ENCODE results near the gene UBLCP1. TPM values are rescaled to one million over a fixed set of nuclear protein-coding genes. Genes with fewer than 3 reads are reported as not detected.

The UBLCP1 gene
- total and polyA plus RNA-seq, 2 of the 13 experiments (the other 11 are each of a cell fraction or from before 2014, with no cell fraction given): 6.5 to 12.6 TPM

DNA sequence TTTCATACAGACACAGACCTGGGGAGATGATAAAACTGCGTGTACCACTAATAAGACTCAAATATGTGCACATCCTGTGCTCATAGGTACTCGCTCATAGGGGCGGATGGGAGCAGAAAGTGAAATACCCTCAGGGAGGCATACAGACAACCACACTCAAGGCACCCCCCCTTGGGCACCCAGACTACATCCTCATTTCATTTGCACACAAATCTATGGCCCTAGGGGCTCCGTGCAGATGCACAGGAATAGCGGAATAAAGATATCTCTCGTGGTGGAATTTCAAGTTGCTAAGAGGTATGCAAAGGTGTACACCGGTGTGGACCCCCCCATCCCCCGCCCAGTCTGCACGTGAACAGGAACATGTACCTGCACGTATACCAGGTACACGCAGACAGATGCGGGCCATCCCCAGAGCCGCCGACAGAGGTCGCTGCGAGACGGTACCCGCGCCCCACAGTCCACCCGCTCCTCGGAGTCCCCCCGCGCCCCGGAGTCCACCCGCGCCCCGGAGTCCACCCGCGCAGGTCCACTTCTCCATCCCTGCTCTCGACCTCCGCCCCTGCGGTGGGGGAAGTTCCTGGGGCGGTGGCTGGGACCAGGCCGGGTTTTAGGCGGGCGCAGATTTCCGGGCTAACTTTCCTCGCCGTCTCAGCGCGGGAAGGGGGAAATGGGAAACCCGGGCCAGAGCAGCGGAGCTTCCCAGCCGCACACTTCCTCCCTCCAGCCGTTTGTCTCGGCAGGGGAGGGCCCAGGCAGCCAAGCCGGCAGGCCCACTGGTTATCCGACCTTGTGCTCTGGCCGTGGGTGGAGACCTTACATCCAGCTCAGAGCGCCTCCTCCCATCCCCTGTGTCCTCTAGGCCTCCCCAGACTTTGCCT is 68.2 kb downstream of the UBLCP1 start (continued):
- no peak for TF ChIP-seq PREB (CRISPR knock-in tag; IDR thresholded peaks at IDR 0.05)
- no peak for TF ChIP-seq ZNF383 (CRISPR knock-in tag; IDR thresholded peaks at IDR 0.05; ENCODE audit: borderline replicate concordance)
- TF ChIP-seq PITX1 (CRISPR knock-in tag; IDR thresholded peaks at IDR 0.05): no peak
- no peak for TF ChIP-seq ZNF652 (CRISPR knock-in tag; IDR thresholded peaks at IDR 0.05; ENCODE audit: borderline replicate concordance, low read depth)
- TF ChIP-seq, protein P1, sequence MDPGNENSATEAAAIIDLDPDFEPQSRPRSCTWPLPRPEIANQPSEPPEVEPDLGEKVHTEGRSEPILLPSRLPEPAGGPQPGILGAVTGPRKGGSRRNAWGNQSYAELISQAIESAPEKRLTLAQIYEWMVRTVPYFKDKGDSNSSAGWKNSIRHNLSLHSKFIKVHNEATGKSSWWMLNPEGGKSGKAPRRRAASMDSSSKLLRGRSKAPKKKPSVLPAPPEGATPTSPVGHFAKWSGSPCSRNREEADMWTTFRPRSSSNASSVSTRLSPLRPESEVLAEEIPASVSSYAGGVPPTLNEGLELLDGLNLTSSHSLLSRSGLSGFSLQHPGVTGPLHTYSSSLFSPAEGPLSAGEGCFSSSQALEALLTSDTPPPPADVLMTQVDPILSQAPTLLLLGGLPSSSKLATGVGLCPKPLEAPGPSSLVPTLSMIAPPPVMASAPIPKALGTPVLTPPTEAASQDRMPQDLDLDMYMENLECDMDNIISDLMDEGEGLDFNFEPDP (CRISPR knock-in tag; conservative IDR thresholded peaks at IDR 0.05): no peak
- TF ChIP-seq SMYD3 (CRISPR knock-in tag; IDR thresholded peaks at IDR 0.05): no peak
- TF ChIP-seq ZNF557 (CRISPR knock-in tag; IDR thresholded peaks at IDR 0.05): no peak
- no peak for TF ChIP-seq ZNF75D (CRISPR knock-in tag; IDR thresholded peaks at IDR 0.05; ENCODE audit: borderline replicate concordance)
- no peak for TF ChIP-seq GTF2F1 (IDR thresholded peaks at IDR 0.05; ENCODE audit: low read length)
- no peak for TF ChIP-seq MED8 (CRISPR knock-in tag; IDR thresholded peaks at IDR 0.05; ENCODE audit: insufficient replicate concordance)
- TF ChIP-seq, protein P2, sequence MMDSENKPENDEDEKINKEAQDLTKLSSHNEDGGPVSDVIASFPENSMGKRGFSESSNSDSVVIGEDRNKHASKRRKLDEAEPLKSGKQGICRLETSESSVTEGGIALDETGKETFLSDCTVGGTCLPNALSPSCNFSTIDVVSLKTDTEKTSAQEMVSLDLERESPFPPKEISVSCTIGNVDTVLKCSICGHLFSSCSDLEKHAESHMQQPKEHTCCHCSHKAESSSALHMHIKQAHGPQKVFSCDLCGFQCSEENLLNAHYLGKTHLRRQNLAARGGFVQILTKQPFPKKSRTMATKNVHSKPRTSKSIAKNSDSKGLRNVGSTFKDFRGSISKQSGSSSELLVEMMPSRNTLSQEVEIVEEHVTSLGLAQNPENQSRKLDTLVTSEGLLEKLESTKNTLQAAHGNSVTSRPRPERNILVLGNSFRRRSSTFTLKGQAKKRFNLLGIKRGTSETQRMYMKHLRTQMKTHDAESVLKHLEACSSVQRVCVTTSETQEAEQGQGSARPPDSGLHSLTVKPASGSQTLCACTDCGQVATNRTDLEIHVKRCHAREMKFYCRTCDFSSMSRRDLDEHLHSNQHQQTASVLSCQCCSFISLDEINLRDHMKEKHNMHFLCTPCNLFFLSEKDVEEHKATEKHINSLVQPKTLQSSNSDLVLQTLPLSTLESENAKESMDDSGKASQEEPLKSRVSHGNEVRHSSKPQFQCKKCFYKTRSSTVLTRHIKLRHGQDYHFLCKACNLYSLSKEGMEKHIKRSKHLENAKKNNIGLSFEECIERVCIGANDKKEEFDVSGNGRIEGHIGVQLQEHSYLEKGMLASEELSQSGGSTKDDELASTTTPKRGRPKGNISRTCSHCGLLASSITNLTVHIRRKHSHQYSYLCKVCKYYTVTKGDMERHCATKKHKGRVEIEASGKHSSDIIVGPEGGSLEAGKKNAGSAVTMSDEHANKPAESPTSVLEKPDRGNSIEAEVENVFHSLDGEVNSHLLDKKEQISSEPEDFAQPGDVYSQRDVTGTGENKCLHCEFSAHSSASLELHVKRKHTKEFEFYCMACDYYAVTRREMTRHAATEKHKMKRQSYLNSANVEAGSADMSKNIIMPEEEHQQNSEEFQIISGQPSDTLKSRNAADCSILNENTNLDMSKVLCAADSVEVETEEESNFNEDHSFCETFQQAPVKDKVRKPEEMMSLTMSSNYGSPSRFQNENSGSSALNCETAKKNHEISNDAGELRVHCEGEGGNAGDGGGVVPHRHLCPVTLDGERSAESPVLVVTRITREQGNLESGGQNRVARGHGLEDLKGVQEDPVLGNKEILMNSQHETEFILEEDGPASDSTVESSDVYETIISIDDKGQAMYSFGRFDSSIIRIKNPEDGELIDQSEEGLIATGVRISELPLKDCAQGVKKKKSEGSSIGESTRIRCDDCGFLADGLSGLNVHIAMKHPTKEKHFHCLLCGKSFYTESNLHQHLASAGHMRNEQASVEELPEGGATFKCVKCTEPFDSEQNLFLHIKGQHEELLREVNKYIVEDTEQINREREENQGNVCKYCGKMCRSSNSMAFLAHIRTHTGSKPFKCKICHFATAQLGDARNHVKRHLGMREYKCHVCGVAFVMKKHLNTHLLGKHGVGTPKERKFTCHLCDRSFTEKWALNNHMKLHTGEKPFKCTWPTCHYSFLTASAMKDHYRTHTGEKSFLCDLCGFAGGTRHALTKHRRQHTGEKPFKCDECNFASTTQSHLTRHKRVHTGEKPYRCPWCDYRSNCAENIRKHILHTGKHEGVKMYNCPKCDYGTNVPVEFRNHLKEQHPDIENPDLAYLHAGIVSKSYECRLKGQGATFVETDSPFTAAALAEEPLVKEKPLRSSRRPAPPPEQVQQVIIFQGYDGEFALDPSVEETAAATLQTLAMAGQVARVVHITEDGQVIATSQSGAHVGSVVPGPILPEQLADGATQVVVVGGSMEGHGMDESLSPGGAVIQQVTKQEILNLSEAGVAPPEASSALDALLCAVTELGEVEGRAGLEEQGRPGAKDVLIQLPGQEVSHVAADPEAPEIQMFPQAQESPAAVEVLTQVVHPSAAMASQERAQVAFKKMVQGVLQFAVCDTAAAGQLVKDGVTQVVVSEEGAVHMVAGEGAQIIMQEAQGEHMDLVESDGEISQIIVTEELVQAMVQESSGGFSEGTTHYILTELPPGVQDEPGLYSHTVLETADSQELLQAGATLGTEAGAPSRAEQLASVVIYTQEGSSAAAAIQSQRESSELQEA (CRISPR knock-in tag; IDR thresholded peaks at IDR 0.05; ENCODE audit: not compliant biosample characterization): no peak
- TF ChIP-seq, protein P3, sequence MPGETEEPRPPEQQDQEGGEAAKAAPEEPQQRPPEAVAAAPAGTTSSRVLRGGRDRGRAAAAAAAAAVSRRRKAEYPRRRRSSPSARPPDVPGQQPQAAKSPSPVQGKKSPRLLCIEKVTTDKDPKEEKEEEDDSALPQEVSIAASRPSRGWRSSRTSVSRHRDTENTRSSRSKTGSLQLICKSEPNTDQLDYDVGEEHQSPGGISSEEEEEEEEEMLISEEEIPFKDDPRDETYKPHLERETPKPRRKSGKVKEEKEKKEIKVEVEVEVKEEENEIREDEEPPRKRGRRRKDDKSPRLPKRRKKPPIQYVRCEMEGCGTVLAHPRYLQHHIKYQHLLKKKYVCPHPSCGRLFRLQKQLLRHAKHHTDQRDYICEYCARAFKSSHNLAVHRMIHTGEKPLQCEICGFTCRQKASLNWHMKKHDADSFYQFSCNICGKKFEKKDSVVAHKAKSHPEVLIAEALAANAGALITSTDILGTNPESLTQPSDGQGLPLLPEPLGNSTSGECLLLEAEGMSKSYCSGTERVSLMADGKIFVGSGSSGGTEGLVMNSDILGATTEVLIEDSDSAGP (CRISPR knock-in tag; IDR thresholded peaks at IDR 0.05; ENCODE audit: borderline replicate concordance): peak; percentile 51; the same call in 1 of the 2 replicates
- TF ChIP-seq, protein P4, sequence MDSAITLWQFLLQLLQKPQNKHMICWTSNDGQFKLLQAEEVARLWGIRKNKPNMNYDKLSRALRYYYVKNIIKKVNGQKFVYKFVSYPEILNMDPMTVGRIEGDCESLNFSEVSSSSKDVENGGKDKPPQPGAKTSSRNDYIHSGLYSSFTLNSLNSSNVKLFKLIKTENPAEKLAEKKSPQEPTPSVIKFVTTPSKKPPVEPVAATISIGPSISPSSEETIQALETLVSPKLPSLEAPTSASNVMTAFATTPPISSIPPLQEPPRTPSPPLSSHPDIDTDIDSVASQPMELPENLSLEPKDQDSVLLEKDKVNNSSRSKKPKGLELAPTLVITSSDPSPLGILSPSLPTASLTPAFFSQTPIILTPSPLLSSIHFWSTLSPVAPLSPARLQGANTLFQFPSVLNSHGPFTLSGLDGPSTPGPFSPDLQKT (CRISPR knock-in tag; IDR thresholded peaks at IDR 0.05; ENCODE audit: borderline replicate concordance): no peak
